DOHH2 (cell line): ENCODE data around the gene CLEC17A.
"Not testable (repeated sequence)": the region's sequence is repeated elsewhere in the genome, so short reads cannot be mapped to it uniquely, and the experiment has no call there.

Experiments
- H3F3A ChIP-seq: fragments of 200-600 bp; sonication (generic), shearing (Covaris generic); 2 replicates; pipeline ENCODE4 v1.6.0; 2016; ENCODE audit warnings: antibody characterized with exemption, mild to moderate bottlenecking; ENCODE audit not compliant: control insufficient read depth, insufficient read depth
- H3K27ac ChIP-seq: fragments of 200-600 bp; sonication (generic); 2 replicates; pipeline ENCODE4 v1.5.1; 2014; ENCODE audit warnings: low read depth, mild to moderate bottlenecking, low read length, moderate library complexity
- H3K27me3 ChIP-seq: fragments of 200-600 bp; sonication (generic); 2 replicates; pipeline ENCODE4 v1.6.1; 2014; ENCODE audit warnings: mild to moderate bottlenecking, low read length, mixed read lengths; ENCODE audit not compliant: control insufficient read depth
- H3K36me3 ChIP-seq: fragments of 200-600 bp; sonication (generic); 2 replicates; pipeline ENCODE4 v1.6.1; 2014; ENCODE audit warnings: mild to moderate bottlenecking, low read length, moderate library complexity, mixed read lengths; ENCODE audit not compliant: control insufficient read depth
- H3K4me1 ChIP-seq: fragments of 200-600 bp; sonication (generic); 2 replicates; pipeline ENCODE4 v1.6.1; 2014; ENCODE audit warnings: mild to moderate bottlenecking, low read length, mixed read lengths; ENCODE audit not compliant: control insufficient read depth
- H3K4me2 ChIP-seq: fragments of 200-600 bp; sonication (generic); 2 replicates; pipeline ENCODE4 v1.6.0; 2014; ENCODE audit warnings: mild to moderate bottlenecking, low read length, moderate library complexity
- H3K4me3 ChIP-seq: fragments of 200-600 bp; sonication (generic); 2 replicates; pipeline ENCODE4 v1.5.1; 2014; ENCODE audit warnings: mild to moderate bottlenecking, low read length, mixed read lengths
- H3K79me2 ChIP-seq: fragments of 200-600 bp; sonication (generic); 2 replicates; pipeline ENCODE4 v1.6.1; 2014; ENCODE audit warnings: mild to moderate bottlenecking, low read length, mixed read lengths; ENCODE audit not compliant: control insufficient read depth
- H3K9me2 ChIP-seq: fragments of 200-600 bp; sonication (generic); replicated peaks from 2 replicates; pipeline ENCODE4 v1.6.1; 2014; ENCODE audit warnings: mild to moderate bottlenecking, low read length, mixed read lengths; ENCODE audit not compliant: control insufficient read depth
- H3K9me3 ChIP-seq: fragments of 200-600 bp; sonication (generic); 2 replicates; pipeline ENCODE4 v1.6.1; 2014; ENCODE audit warnings: antibody characterized with exemption, low read length, mixed read lengths; ENCODE audit not compliant: control insufficient read depth, insufficient read depth
- H4K20me1 ChIP-seq: fragments of 200-600 bp; sonication (generic); 2 replicates; pipeline ENCODE4 v1.6.0; 2014; ENCODE audit warnings: low read depth, mild to moderate bottlenecking, antibody characterized with exemption, low read length, moderate library complexity; ENCODE audit not compliant: control insufficient read depth, insufficient read depth
- EZH2phosphoT487 ChIP-seq: fragments of 200-600 bp; sonication (generic); IDR thresholded peaks from 2 replicates; pipeline ENCODE4 v1.6.1; 2017; ENCODE audit warnings: borderline replicate concordance, mild to moderate bottlenecking, antibody characterized with exemption, low read length, moderate library complexity, mixed read lengths
- TF ChIP-seq, protein P1 (sequence below): fragments of 200-600 bp; sonication (generic); IDR thresholded peaks from one replicate; pipeline ENCODE4 v1.5.1; 2014; ENCODE audit warnings: antibody characterized with exemption, mild to moderate bottlenecking, low read depth, low read length; ENCODE audit not compliant: poor library complexity, severe bottlenecking

Gene CLEC17A

DNA sequence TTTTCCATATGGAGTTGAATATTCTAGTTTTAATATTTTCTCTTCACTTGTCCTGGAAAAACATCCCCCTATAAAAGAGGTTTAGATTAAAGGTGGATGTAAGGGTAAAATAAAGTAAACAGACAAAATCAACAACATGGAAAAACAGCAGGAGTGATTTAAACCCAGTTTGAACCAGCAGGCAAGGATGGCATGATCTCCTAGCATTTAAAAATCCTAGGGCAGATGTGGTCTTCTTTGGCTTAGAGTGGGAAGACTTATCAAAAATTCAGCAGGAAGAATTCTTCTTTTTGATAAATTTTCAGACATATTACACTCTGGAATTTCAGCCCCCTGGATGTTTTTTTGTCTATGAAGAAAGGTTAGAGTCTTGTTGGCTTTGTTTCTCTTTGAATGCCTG is 36.5 kb downstream of the CLEC17A start:
- Histone ChIP-seq H3K9me3 (peaks cover 9% of the 10 kb centered on the region; the same call in 1 of the 2 replicates), H3K4me3 (no peak overlapping the region)

DNA sequence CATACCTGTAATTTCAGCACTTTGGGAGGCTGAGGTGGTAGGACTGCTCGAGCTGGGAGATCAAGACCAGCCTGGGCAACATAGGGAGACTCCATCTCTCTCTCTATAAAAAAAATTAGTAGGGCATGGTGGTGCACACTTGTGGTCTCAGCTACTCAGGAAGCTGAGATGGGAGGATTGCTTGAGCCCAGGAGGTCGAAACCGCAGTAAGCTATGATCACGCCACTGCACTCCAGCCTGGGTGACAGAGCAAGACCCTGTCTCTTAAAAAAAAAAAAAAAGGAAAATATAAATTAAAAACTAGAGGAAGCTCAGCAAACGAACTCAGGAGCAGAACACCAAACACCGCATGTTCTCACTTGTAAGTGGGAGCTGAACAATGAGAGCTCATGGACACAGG is 41.6 kb downstream of the CLEC17A start:
- H3K27ac ChIP-seq, H3K9me3 ChIP-seq, H3K79me2 ChIP-seq, H3F3A ChIP-seq, H3K9me2 ChIP-seq, H4K20me1 ChIP-seq, H3K27me3 ChIP-seq, H3K4me2 ChIP-seq, H3K4me3 ChIP-seq, H3K4me1 ChIP-seq, H3K36me3 ChIP-seq: not testable (repeated sequence)

More for the DNA sequence above, 36.5 kb downstream of the CLEC17A start:
- TF ChIP-seq, protein P1, sequence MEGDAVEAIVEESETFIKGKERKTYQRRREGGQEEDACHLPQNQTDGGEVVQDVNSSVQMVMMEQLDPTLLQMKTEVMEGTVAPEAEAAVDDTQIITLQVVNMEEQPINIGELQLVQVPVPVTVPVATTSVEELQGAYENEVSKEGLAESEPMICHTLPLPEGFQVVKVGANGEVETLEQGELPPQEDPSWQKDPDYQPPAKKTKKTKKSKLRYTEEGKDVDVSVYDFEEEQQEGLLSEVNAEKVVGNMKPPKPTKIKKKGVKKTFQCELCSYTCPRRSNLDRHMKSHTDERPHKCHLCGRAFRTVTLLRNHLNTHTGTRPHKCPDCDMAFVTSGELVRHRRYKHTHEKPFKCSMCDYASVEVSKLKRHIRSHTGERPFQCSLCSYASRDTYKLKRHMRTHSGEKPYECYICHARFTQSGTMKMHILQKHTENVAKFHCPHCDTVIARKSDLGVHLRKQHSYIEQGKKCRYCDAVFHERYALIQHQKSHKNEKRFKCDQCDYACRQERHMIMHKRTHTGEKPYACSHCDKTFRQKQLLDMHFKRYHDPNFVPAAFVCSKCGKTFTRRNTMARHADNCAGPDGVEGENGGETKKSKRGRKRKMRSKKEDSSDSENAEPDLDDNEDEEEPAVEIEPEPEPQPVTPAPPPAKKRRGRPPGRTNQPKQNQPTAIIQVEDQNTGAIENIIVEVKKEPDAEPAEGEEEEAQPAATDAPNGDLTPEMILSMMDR, result no peak
- TF ChIP-seq EZH2phosphoT487, result no peak
- H3K79me2 ChIP-seq, result no peaks in the 10 kb centered on the region
- H3F3A ChIP-seq, result peaks cover 10% of the 10 kb centered on the region; the same call in 1 of the 2 replicates
- no peaks in the 10 kb centered on the region for H3K27me3 ChIP-seq
- H4K20me1 ChIP-seq, result no peaks in the 10 kb centered on the region
- H3K9me2 ChIP-seq, result no peaks in the 10 kb centered on the region
- no peak overlapping the region for H3K27ac ChIP-seq
- H3K36me3 ChIP-seq, result no peaks in the 10 kb centered on the region
- H3K4me1 ChIP-seq, result peaks cover 7% of the 10 kb centered on the region
- no peak overlapping the region for H3K4me2 ChIP-seq

DNA sequence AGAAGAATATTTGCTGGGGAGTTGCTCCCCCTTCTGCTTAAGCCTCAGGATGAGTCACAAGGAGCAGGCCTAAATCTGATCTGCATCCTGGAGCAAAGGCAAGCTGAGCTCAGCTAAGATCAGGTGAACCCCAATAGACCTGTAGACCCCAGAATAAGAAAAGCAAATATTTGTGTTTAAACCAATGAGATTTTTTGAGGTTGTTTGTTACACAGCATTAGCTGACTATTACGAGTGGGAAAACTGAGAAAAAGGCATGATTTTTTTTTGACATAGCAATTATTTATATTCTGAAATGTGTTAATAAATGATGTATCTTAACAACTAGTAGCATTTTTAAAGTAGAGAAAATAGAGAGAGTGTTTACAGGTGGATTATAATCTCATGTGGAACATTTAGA is 46.7 kb downstream of the CLEC17A start:
- no peak overlapping the region for H3K4me2 ChIP-seq
- H3K27me3 ChIP-seq, result no peaks in the 10 kb centered on the region
- H3K4me1 ChIP-seq, result peaks cover 10% of the 10 kb centered on the region
- no peak for TF ChIP-seq EZH2phosphoT487
- TF ChIP-seq, protein P1, result no peak
- no peaks in the 10 kb centered on the region for H3K36me3 ChIP-seq
- H3K79me2 ChIP-seq, result no peaks in the 10 kb centered on the region
- 0 out of 2 replicates have a peak, but pooled peaks cover 3% of the 10 kb centered on the region for H3F3A ChIP-seq
- H3K27ac ChIP-seq, result no peak overlapping the region
- no peaks in the 10 kb centered on the region for H3K9me2 ChIP-seq
- no peak overlapping the region for H3K4me3 ChIP-seq
- H3K9me3 ChIP-seq, result peaks cover 4% of the 10 kb centered on the region; the same call in 1 of the 2 replicates
- H4K20me1 ChIP-seq, result no peaks in the 10 kb centered on the region

DNA sequence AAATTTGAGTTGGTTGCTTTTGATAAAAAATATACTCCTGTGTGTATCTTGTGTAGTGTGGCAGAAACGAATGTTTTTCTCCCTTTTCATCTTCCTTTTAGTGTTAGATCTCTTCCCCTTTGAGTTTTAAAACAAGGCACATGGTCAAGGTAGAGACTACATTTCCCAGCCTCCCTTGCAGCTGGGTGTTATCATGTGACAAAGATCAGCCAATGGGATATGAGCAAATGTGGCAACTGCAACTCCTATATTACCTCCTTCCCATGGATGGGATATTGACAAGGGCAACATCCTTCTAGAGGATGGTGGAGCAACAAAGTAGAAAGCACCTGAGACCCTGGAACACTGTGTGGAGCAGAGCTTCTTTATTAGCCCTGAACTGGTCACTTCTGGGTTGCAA is 49.4 kb downstream of the CLEC17A start:
- peaks cover 4% of the 10 kb centered on the region; the same call in 1 of the 2 replicates for H3K9me3 ChIP-seq
- peak overlapping the region; percentile 24; the same call in 1 of the 2 replicates for H3K4me2 ChIP-seq
- TF ChIP-seq EZH2phosphoT487, result no peak
- TF ChIP-seq, protein P1, result no peak
- H3F3A ChIP-seq, result peaks cover 5% of the 10 kb centered on the region; the same call in 1 of the 2 replicates
- no peaks in the 10 kb centered on the region for H3K36me3 ChIP-seq
- H3K79me2 ChIP-seq, result no peaks in the 10 kb centered on the region
- no peaks in the 10 kb centered on the region for H3K27me3 ChIP-seq
- H3K4me1 ChIP-seq, result peaks cover 10% of the 10 kb centered on the region
- H3K4me3 ChIP-seq, result no peak overlapping the region; the same call in 1 of the 2 replicates
- H3K27ac ChIP-seq, result no peak overlapping the region
- H4K20me1 ChIP-seq, result no peaks in the 10 kb centered on the region
- H3K9me2 ChIP-seq, result no peaks in the 10 kb centered on the region
